A172 (cell line): ENCODE data around the gene PEX14. TPM values are rescaled to one million over a fixed set of nuclear protein-coding genes. Genes with fewer than 3 reads are reported as not detected.

Source experiments
- DNase-seq: peaks from one replicate; pipeline ENCODE4 v3.0.0-alpha.2; 2015; ENCODE audit warnings: low spot score
- total RNA-seq: library from RNA; depleted of rRNA; stranded (reverse); fragments of >200 nt; shearing (Covaris generic); gene quantifications from 2 replicates; pipeline ENCODE4 v1.2.3, GENCODE V29; 2014

The PEX14 gene
- total RNA-seq, 1 experiment from 2014 or later: 5.9 TPM

GRCh38 chr1:10615932-10616671 is 141.4 kb downstream of the PEX14 start:
- DNase-seq: no peak

GRCh38 chr1:10616696-10617095 is 141.9 kb downstream of the PEX14 start:
- DNase-seq: no peak

- no peak for DNase-seq
These were observed 142.6 kb downstream of the PEX14 start for GRCh38 chr1:10617318-10617717.

- DNase-seq: no peak
These were observed 143.5 kb downstream of the PEX14 start for GRCh38 chr1:10617931-10618885.

- no peak for DNase-seq
These were observed 146.0 kb downstream of the PEX14 start for GRCh38 chr1:10620776-10621175.

GRCh38 chr1:10621906-10622305 is 147.2 kb downstream of the PEX14 start:
- DNase-seq: no peak

GRCh38 chr1:10622910-10623685 is 148.3 kb downstream of the PEX14 start:
- no peak for DNase-seq

GRCh38 chr1:10623686-10624145 is 149.0 kb downstream of the PEX14 start:
- DNase-seq: no peak

- DNase-seq: no peak
These were observed 149.7 kb downstream of the PEX14 start for GRCh38 chr1:10624256-10625050.

GRCh38 chr1:10625076-10625475 is 150.3 kb downstream of the PEX14 start:
- DNase-seq: no peak

- no peak for DNase-seq
These were observed 150.8 kb downstream of the PEX14 start for GRCh38 chr1:10625554-10625953.

- DNase-seq: no peak
These were observed 151.5 kb downstream of the PEX14 start for GRCh38 chr1:10626131-10626731.

GRCh38 chr1:10626791-10627410 is 152.2 kb downstream of the PEX14 start:
- no peak for DNase-seq

- no peak for DNase-seq
These were observed 153.9 kb downstream of the PEX14 start for GRCh38 chr1:10628685-10629084.

GRCh38 chr1:10629091-10629815 is 154.5 kb downstream of the PEX14 start:
- DNase-seq: no peak

GRCh38 chr1:10629816-10630571 is 155.2 kb downstream of the PEX14 start:
- no peak for DNase-seq

- no peak for DNase-seq
These were observed 155.9 kb downstream of the PEX14 start for GRCh38 chr1:10630661-10631120.

- DNase-seq: no peak
These were observed 156.5 kb downstream of the PEX14 start for GRCh38 chr1:10631121-10631810.
